NCI-H1417 (cell line): Measurements from ENCODE around the gene RNLS.

Experiments
- DNase-seq, 3 experiments: peaks; one replicate each; lab custom pipeline; 2025; lab: John Stamatoyannopoulos, UW

RNLS gene

DNA sequence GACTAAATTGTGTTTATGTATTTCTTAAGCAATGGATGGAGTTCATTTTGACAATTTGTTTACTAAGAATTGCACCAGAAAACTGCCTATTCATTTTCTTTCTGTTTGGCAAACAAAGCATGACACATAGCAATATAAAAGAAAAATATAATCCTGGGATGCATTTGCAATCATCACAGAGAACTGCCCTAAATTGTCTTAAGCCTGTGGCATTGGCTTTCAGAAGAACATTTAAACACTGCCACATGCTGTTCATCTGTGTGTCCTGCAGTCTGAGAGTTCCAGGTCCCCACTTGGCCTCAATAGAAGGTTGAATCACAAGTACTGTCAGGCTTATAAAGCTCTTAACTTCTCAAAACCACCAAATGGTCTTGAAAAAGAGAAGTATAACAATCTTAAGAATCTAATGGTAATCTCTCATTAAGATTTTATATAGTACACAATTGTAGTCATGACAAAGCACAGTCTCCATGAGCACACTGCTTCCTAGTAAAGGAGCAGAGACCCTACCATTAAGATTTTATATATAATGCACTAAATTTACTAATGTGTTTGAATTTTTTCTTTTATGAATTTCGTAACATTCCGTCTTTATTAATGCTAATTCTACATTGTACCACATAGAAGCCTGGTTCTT lies 29.9 kb downstream of the RNLS start:
- peak; percentile 23 to 69 (median 54) for DNase-seq

DNA sequence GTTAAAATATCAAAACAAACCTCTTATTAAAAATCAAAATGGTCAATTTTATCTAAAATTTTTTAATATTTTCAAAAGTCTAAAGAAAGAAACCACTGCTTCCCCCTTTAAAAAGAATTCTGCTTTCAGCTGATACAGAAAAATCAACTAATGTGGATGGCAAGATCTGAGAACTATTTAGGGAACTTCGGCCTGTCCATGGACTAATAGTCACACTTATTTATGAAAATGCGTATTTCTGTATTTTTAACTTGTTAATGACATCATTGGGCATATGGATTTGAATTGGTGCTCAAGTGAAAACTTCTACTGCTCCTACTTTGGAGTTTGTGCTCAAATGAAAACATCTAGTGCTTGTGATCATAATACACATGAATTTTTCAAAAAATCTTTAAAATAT lies 31.9 kb downstream of the RNLS start:
- DNase-seq = no peak

DNA sequence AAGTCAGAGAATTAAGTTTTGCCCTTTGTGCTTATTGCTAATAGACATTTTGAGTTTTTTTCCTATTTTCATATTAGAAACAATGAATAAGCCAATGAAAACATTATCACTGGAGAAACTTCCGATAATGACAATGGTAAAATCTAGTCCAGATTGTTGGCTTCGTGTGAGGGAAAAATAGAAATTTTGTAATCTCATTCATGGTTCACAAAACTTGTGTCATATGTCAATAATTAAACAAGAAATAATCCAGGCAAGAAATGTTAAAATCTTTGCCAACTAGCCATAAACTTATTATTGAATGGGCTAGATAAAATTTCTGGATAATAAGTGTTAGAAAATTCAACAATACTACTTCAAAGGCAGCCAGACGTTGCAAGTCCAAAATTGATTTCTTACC lies 36.6 kb downstream of the RNLS start:
- no peak for DNase-seq

DNA sequence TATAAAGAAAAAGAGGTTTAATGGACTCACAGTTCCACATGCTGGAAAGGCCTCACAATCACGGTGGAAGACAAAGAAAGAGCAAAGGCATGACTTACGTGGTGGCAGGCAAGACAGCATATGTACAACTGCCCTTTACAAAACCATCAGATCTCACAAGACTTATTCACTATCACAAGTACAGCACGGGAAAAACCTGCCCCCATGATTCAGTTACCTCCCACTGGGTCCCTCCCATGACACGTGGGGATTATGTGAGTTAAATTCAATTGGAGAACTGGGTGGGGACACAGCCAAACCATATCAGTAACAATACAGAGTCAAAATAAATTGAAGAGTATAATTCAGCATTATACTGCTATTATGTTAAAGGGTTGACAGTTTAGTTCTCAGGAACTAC lies 37.8 kb downstream of the RNLS start:
- no peak for DNase-seq

DNA sequence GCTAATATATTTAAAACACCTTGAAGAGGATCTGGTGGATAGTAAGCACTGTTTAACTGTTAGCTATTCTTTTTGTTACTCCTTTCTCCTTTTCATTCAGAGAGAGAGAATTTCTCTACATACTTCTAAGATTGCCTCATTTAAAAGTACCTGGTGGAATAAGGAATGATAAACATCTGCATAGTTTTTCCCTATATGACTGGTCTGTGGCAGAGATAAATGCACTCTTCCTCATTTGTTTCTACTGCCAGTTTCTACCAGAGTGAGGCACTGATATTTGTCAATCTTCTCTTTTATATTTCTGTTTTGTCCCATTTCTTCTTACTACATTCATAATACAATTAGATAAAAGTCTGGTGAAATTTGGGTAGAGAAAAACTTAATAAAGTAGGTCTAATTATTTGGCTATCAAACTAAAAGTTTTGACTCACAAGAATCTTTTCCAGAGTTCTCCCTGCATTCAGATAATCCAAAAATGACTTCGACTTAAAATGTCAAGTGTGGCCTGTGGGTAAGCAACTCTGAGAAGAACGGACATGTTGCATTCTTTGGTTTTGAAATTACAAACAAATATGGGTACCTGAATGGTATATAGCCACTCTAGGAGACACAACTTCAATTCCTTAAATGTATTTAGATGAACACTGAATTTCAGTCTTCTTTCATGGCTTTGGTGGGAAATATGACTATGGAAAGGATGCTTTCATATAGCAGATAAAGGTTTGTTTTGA lies 38.8 kb downstream of the RNLS start:
- DNase-seq = no peak

DNA sequence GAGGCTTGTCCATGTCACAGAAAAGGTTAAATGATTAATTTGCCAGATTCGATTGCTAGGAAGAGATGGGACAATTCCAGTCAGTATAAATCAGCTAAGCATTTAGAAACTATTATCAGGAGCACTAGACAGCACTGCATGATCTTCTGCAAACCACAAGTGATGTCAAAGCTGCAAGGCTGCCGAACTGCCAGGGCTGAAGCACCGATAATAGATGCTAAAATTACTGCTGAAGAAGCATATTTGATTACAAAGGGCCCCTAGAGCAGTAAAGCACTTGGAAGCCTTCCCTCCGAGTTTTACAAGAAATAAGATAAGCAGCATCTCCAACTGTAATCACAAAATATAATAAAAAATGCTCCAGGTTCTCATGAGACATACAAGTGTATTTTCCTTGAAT lies 40.6 kb downstream of the RNLS start:
- DNase-seq = peak in 1 of 3 experiments; percentile 12

DNA sequence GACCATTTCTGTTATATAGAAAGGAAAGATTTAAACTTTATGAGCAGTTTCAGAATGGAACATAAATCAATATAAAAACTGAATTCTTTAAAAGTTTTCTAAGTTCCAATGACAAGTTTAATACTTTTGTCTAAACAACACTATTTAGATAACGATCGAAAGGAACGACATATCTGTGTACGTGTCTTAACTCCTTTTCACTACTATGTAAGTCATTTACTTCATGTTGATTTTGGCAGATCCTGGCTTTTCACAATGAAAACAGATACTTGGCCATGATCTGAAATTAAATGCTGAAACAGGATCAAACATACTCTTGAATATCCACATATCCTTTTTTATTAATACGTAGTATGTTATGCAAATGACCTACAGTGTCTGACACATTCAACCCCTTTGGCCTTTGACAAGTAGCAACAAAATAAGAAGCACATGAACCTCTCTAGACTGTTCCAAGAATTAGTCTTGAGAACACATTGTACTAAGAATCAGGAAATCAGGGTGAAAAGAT lies 41.9 kb downstream of the RNLS start:
- DNase-seq = no peak

DNA sequence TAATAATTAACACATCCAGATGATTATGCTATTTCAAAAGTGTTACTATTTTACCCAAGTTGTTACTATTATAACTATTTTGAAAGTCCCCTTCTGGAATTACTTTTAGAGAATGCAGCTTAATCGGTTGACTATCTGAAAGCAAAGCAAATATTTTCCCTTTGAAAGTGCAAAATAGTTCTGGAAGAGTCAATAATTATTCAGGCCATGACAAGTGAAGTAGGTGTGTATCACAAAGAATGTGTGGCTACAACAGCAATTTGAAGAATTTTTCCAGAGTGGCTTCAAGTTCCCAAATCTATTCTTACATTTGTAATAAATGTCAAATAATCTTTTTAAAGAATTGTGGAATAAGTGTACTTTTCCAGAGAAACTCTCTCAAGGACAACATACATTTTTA lies 42.8 kb downstream of the RNLS start:
- no peak for DNase-seq

DNA sequence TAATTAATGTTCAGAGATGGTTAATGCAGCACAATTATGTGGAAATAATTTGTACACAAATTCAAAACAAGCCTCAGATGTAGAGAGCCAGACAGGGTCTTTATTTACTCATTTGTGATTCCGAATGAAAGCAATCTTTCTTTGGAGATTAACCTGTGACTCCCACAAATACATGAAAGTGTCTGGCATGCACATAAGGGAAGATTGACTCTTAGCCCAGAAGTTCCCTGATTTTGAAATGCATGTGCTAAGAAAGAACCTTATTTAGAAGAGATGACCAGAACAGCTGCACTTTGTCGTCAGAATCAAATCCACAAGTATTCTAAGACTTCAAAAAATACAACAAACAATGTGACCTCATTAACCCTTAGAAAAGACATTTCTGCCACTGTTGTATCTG lies 45.1 kb downstream of the RNLS start:
- no peak for DNase-seq

DNA sequence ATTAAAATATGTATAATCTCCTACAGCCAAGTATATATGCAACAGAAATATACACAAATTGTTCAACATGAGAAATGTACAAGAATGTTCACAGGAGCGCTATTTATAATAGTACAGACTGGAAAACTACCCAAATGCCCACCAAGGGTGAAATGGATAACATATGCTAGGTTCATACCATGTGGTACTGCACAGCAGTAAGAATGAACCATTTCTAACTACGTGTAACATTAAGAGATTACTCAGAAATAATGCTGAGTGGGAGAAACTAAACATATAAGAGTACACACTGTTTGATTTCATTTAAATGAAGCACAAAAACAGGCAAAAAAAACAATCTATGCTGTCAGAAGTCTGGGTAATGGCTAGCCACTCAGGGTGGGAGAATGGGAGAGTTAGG lies 45.8 kb downstream of the RNLS start:
- no peak for DNase-seq

DNA sequence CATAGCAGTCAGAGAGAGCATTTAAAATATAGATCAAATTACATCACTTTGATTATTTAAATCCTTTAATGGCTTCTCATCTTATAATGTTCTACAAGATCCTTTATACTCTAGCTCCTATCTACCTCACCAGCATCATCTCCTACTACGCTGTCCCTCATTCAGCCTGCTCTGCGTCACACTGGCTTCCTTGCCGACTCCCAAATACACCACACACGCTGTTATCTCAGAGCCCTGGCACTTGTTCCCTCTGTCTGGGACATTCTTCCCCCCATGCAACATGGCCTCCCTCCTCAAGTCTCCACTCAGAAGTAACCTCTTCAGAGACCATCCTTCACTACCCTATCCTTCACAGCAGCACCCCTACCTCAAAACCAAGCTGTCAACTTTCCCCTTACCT lies 46.7 kb downstream of the RNLS start:
- no peak for DNase-seq

DNA sequence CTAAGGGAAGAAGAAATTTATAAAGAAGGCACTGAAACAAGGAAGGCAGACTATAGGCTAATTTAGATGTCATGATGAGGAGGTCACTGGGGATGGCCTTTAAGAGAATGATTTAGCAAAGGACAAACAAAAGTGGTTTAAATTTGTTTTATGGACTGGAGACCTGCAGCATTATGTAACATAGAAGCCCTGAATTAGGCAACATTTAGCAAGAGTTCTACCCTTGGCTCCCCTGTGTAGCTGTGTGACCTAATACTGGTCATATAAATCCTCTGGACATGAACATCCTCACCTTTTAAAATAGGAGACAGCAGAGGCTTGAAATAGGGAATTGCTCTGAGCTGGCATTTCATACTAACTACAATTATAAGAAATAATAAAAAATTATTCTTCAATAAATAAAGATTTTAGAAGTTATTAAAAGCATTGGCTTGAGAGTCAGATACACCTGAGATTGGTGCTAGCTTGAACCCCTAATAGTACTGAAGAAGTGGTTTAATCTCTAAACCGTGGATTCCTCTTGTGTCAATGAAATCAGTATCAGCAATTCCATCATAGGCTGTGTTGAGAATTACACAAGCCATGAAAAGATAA lies 48.9 kb downstream of the RNLS start:
- no peak for DNase-seq

DNA sequence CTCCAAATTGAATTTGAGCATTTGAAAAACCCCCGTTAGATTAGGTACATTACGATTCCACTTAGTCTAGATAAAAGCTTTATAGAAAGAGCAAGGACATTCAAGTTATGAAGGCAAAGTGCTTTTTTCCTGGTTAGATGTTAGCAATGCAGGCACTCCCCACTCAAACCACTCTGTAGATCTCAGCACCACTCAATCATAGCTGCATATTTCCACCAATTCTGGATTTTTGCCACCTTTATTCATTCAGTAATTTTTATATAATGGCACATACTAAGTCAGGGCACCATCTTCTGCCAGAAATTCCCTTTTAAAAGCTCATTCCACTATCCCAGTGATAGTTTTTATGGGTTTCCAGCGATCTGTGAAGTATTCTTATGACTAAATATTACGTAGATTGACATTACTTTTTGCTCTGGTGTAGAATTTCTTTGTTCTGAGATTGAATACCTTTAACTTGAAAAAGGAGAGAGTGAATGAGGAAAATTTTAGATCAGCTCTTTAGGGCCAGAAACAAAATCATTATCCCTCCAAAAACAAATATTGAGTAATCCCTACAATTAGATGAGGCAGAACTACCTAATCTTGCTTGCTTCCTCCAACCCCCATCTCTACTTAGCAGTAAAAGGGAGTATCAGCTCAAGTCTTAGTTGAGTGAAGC lies 51.6 kb downstream of the RNLS start:
- DNase-seq = no peak

DNA sequence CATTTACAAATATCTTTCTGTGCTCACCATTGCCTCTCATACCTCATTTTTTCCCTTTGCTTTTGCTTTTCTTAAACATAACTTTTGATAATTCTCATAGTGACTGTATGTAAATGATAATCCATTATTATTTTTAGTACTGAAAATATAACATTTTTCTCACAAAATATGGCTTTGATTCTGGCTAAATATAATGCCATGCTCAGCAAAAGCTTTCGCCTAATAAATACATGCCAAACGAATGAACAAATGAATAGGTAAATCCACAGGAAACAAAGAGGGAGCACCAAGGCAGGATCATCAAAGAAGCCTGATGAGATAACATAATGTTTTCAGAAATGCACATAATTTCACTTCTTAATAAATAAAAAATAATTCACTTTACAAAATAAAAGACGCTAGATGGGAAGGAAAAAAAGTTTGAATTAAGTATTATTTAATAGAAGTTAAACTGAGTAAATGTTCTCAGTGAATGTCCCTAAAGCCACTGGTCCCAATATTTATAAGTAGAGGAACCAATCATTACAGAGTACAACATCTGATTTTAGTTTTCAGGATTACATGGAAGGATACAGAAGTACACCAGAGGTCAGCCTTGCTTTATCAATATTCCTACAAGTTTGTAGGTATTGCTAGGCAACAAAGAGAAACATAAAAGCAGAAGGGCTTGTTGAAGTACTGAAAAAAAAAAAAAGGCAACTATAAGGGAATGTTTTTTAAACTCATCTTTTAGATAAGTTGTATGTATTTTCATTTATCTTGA lies 52.3 kb downstream of the RNLS start:
- DNase-seq = peak in 1 of 3 experiments; percentile 1

DNA sequence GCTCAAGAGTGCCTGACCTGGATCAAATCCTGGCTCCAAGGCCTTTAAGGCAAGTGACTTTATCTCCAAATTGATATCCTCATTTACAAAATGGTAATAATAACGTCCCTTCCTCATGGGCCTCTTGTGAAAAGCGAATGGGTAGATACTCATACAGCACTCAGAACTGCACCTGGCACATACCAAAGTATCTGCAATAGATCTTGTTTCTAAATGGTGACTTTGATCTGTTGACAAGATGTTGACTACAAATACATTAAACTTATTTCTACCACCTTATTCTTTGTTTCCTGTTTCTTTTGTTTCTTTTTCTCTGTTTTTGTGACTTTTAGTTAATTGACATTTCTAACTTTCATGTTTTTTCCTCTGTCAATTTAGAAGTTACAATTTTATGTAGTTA lies 53.0 kb downstream of the RNLS start:
- DNase-seq = no peak

DNA sequence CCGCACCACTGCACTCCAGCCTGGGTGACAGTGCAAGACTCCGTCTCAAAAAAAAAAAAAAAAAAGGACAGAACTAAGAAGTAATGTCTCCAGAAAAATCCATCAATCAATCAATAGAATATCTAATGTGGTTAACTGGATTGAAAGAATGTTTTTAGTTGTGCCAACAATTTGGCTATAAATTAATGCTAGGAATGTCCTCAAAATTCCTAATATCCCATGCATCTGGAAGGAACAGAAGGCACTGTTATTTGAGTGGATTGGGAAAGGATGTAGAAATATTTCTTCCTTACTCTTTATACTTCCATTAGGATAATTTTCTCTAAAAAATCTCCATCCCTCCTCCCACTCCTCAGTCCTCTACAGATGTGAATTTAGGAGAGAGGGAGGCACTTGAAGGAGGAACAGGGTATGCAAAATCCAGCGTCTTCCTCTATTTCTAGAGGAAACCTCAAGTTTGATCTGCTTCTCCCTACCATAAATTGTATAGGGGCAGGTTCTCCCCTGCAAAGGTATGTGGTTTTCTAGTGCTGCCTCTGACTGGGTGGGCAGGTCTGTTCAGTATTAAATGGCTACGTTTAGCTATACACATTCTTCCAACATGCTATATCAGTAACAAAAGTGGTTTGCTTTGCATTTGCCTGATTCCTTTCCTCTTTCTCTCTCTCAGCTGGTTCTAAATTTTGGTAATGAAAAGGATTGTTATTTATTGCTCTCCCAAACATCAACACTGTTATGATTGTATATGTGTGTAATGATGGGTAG lies 54.1 kb downstream of the RNLS start:
- no peak for DNase-seq

DNA sequence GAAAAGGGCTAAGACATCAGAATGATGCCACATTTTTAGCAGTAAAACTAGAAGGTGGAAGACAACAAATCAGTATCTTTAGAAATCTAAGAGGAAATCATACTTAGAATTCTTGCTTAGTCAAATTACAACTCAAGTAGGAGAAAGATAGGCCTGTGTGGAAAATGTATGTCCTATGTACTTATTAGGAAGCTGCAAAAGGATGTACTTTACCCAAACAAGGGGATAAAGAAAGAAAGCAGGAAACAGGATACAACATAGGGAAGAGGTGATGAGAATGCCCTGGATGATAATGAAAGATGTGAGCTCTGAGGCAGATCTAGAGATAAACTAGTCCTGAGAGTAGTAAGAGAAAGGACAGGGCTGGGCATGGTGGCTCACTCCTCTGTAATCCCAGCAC lies 54.9 kb downstream of the RNLS start:
- no peak for DNase-seq

DNA sequence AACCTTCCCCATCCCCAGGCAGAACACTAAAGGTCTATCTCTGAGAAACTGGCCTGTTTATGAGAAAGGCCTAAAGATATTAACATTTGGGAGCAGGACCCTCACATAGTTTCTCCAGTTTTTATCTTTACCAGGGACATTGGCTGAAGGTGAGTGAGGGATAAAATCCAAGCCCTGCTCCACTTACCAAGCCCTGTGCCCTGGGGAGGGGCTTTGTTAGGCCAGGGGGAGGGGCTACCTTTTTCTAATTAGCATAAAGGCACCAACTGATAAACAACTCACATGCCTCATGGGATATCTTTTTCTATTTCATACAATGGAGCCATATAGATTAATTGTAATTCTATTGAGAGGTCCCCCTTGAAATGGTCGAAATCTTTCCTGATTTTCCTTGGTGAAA lies 55.9 kb downstream of the RNLS start:
- DNase-seq = no peak

DNA sequence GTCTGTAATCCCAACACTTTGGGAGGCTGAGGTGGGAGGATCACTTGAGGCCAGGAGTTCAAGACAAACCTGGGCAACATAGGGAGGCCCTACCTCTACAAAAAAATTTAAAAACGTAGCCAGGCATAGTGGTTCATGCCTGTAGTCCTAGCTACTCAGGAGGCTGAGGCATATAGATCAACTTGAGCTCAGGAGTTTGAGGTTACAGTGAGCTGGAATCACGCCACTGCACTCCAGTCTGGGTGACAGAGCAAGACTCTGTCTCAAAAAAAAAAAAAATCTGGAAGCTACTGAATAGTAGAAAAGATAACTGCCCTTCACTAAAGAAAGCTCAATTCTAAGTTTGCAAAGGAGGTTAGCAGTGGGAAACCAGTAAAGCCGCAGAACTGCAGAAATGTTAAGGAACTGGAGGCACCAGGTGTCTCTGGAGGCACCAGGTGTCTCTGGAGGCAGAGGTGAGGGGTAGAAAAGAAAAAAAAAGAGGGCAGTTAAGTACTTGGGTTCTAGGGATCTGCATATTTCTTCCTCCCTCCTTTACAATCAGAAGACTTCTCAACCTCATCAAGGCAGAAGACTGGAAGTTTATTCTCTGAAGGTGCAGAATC lies 56.5 kb downstream of the RNLS start:
- DNase-seq = no peak

DNA sequence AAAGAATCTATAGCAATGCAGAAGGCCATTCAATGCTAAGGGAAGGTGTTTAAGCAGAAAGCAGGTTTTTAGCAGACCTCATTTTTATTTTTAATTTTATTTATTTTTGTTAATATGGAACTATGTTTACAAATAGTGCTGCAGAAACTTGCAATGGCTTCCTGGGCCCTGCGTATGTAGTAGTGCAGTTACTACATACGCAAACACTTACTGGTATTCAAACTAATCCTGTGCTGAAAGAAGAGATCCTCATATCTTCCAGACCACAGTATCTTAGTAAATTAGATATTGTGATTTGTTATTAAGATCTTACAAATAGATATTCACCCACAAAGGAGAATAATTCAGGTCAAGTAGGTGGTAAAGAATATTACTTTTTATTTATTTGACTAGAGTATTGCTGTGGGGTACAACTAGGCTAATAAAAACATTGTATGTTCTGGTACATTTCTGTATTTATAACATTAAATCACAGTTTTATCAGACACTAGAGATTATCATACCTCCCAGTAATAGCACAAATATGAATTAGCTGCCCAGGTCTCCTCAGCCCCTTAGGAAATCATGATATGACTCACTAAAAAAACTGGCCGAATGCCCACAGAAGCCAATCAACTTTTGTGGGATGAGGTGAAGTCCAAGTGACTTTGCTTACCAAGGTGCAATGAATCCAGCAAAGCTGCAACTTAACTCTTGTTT lies 57.6 kb downstream of the RNLS start:
- no peak for DNase-seq
